ENCODE measurements around the gene COL7A1. TPM values are rescaled to one million over a fixed set of nuclear protein-coding genes. Genes with fewer than 3 reads are reported as not detected.
"Not testable (repeated sequence)": the region's sequence is repeated elsewhere in the genome, so short reads cannot be mapped to it uniquely, and the experiment has no call there.

Gene COL7A1
- total and polyA plus RNA-seq, 8 donors = 0.41 to 12.6 (median 1.2) TPM

GRCh38 chr3:48536785-48537184 is 58.3 kb downstream of the COL7A1 start:
- no peak for FAIRE-seq

GRCh38 chr3:48536116-48536515 is 59.0 kb downstream of the COL7A1 start:
- Histone ChIP-seq H3K4me1 (no peaks in the 10 kb centered on the region), H3K9me3 (no peaks in the 10 kb centered on the region), H3K36me3 (peaks cover 0 to 30% (median 6%) of the 10 kb centered on the region in 3 donors), H3K27ac (no peak overlapping the region), H3K4me3 (no peak overlapping the region), H3K27me3 (no peaks in the 10 kb centered on the region)
- 91 to 94% methylated on average over 19 of the region's 19 CpGs for WGBS, 2 donors
- ATAC-seq (no peak), FAIRE-seq (no peak), DNase-seq (no peak)
- no peak for TF ChIP-seq CTCF (IDR thresholded peaks at IDR 0.05)
- intact Hi-C loops (cut with DNase I) = no loop called here

More at GRCh38 chr3:48536785-48537184, 58.3 kb downstream of the COL7A1 start:
- WGBS, 2 donors = 82 to 87% methylated on average over 5 of the region's 5 CpGs
- TF ChIP-seq CTCF (IDR thresholded peaks at IDR 0.05) = no peak
- DNase-seq = no peak
- intact Hi-C loops (cut with DNase I) = no loop called here
- no peaks in the 10 kb centered on the region for H3K9me3 ChIP-seq
- no peaks in the 10 kb centered on the region for H3K27me3 ChIP-seq
- no peak overlapping the region for H3K4me3 ChIP-seq
- ATAC-seq = no peak
- H3K36me3 ChIP-seq = peaks cover 0 to 30% (median 6%) of the 10 kb centered on the region in 3 donors
- no peaks in the 10 kb centered on the region for H3K4me1 ChIP-seq
- H3K27ac ChIP-seq = no peak overlapping the region

GRCh38 chr3:48535578-48535977 is 59.6 kb downstream of the COL7A1 start:
- ATAC-seq (no peak), FAIRE-seq (no peak)
- TF ChIP-seq CTCF (IDR thresholded peaks at IDR 0.05) = no peak

GRCh38 chr3:48532977-48533337 is 62.2 kb downstream of the COL7A1 start:
- ATAC-seq = no peak
- intact Hi-C loops (cut with DNase I) = no loop called here
- FAIRE-seq = no peak
- Histone ChIP-seq H3K4me3 (no peak overlapping the region), H3K27ac (no peak overlapping the region), H3K36me3 (peaks cover 0 to 15% (median 6%) of the 10 kb centered on the region in 3 donors), H3K9me3 (no peaks in the 10 kb centered on the region), H3K27me3 (no peaks in the 10 kb centered on the region), H3K4me1 (no peaks in the 10 kb centered on the region)
- WGBS, 2 donors = 88 to 93% methylated on average over 2 of the region's 2 CpGs
- TF ChIP-seq CTCF (IDR thresholded peaks at IDR 0.05) = no peak
- no peak for DNase-seq

More at GRCh38 chr3:48535578-48535977, 59.6 kb downstream of the COL7A1 start:
- intact Hi-C loops (cut with DNase I) = no loop called here
- WGBS, 2 donors = 97 to 100% methylated on average over 4 of the region's 4 CpGs
- no peak overlapping the region for H3K4me3 ChIP-seq
- H3K27ac ChIP-seq = no peak overlapping the region
- H3K9me3 ChIP-seq = no peaks in the 10 kb centered on the region
- no peaks in the 10 kb centered on the region for H3K27me3 ChIP-seq
- peaks cover 0 to 30% (median 6%) of the 10 kb centered on the region in 3 donors for H3K36me3 ChIP-seq
- no peak for DNase-seq
- H3K4me1 ChIP-seq = no peaks in the 10 kb centered on the region

- no peak for DNase-seq
- no peaks in the 10 kb centered on the region for H3K27me3 ChIP-seq
- WGBS, 2 donors = 87 to 90% methylated on average over 6 of the region's 6 CpGs
- peaks cover 0 to 15% (median 6%) of the 10 kb centered on the region in 3 donors for H3K36me3 ChIP-seq
- TF ChIP-seq CTCF (IDR thresholded peaks at IDR 0.05) = no peak
- H3K4me3 ChIP-seq = no peak overlapping the region
- no peak for FAIRE-seq
- H3K9me3 ChIP-seq = no peaks in the 10 kb centered on the region
- H3K4me1 ChIP-seq = no peaks in the 10 kb centered on the region
- no peak for ATAC-seq
- H3K27ac ChIP-seq = no peak overlapping the region
- intact Hi-C loops (cut with DNase I) = no loop called here
Observed at GRCh38 chr3:48532271-48532976, 62.7 kb downstream of the COL7A1 start.

GRCh38 chr3:48530701-48531100 is 64.4 kb downstream of the COL7A1 start:
- ATAC-seq; H3K27me3 ChIP-seq; H3K27ac ChIP-seq; H3K36me3 ChIP-seq; H3K4me3 ChIP-seq; intact Hi-C loops (cut with DNase I); FAIRE-seq; H3K4me1 ChIP-seq; H3K9me3 ChIP-seq: not testable (repeated sequence)
- DNase-seq = peak in 1 of 6 donors; percentile 1
- 97 to 99% methylated on average over 4 of the region's 4 CpGs for WGBS, 2 donors

Measured in pancreas (tissue), 10 donors.